ENCODE results near the gene SH3RF1.

DNA sequence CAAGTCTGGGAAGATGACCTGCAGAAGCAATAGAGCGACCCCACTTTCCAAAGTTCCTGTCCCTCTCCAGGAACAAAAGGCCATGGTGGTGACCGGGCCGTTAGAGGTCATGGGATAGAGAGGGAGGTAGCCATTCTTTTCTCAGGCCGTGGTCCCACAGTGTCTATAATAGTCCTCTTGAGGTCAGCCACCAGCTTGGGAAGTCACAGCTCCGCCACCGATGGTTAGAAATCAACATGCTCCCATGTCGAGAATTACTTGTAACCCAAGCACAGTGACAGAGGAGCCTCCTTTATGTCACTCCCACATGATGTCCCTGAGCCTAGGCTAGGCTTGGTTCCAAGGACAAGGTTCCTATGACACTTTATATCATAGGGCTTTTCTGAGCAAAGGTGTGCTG, 212.4 kb downstream of the SH3RF1 start:
- TF ChIP-seq, protein P1, sequence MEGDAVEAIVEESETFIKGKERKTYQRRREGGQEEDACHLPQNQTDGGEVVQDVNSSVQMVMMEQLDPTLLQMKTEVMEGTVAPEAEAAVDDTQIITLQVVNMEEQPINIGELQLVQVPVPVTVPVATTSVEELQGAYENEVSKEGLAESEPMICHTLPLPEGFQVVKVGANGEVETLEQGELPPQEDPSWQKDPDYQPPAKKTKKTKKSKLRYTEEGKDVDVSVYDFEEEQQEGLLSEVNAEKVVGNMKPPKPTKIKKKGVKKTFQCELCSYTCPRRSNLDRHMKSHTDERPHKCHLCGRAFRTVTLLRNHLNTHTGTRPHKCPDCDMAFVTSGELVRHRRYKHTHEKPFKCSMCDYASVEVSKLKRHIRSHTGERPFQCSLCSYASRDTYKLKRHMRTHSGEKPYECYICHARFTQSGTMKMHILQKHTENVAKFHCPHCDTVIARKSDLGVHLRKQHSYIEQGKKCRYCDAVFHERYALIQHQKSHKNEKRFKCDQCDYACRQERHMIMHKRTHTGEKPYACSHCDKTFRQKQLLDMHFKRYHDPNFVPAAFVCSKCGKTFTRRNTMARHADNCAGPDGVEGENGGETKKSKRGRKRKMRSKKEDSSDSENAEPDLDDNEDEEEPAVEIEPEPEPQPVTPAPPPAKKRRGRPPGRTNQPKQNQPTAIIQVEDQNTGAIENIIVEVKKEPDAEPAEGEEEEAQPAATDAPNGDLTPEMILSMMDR (IDR thresholded peaks at IDR 0.05; ENCODE audit: low read depth, low read length, missing input control) = no peak
- TF ChIP-seq TAF1 (conservative IDR thresholded peaks at IDR 0.05) (no peak), ATF3 (IDR thresholded peaks at IDR 0.05) (no peak), EGR1 (IDR thresholded peaks at IDR 0.05; ENCODE audit: low read depth in 2 of 2) (no peak), HNF4A (conservative IDR thresholded peaks at IDR 0.05) (no peak), FOXA1 (IDR thresholded peaks at IDR 0.05) (no peak), RAD21 (IDR thresholded peaks at IDR 0.05) (no peak)
- TF ChIP-seq, protein P2, sequence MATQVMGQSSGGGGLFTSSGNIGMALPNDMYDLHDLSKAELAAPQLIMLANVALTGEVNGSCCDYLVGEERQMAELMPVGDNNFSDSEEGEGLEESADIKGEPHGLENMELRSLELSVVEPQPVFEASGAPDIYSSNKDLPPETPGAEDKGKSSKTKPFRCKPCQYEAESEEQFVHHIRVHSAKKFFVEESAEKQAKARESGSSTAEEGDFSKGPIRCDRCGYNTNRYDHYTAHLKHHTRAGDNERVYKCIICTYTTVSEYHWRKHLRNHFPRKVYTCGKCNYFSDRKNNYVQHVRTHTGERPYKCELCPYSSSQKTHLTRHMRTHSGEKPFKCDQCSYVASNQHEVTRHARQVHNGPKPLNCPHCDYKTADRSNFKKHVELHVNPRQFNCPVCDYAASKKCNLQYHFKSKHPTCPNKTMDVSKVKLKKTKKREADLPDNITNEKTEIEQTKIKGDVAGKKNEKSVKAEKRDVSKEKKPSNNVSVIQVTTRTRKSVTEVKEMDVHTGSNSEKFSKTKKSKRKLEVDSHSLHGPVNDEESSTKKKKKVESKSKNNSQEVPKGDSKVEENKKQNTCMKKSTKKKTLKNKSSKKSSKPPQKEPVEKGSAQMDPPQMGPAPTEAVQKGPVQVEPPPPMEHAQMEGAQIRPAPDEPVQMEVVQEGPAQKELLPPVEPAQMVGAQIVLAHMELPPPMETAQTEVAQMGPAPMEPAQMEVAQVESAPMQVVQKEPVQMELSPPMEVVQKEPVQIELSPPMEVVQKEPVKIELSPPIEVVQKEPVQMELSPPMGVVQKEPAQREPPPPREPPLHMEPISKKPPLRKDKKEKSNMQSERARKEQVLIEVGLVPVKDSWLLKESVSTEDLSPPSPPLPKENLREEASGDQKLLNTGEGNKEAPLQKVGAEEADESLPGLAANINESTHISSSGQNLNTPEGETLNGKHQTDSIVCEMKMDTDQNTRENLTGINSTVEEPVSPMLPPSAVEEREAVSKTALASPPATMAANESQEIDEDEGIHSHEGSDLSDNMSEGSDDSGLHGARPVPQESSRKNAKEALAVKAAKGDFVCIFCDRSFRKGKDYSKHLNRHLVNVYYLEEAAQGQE (IDR thresholded peaks at IDR 0.05) = no peak
- TF ChIP-seq, protein P3, sequence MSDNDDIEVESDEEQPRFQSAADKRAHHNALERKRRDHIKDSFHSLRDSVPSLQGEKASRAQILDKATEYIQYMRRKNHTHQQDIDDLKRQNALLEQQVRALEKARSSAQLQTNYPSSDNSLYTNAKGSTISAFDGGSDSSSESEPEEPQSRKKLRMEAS (IDR thresholded peaks at IDR 0.05) = no peak

All from liver (tissue), 3 donors.